Amniotic stem cell (primary cell): ENCODE data around the gene CADPS2.

ENCODE experiments used
- DNase-seq: peaks from one replicate; lab custom pipeline; 2025; lab: John Stamatoyannopoulos, UW

CADPS2 gene

DNA sequence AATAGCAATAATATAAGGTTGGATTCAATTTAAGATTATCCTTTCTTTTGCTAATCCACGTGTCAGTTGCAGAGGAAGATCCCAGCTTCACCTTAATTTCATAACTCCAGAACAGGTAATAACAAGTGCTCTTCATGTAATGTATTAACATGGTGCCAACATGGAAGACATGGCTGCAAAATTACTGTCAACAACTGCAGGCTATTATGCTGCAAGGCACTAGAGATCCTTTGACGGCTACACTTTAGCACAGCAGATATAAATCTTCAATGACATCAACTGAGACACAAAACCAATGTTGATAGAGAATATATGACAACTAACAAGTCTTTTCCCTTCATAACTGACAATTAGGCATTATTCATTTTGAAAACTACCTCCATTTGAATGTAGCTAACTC is 283.5 kb downstream of the CADPS2 start:
- no peak for DNase-seq

DNA sequence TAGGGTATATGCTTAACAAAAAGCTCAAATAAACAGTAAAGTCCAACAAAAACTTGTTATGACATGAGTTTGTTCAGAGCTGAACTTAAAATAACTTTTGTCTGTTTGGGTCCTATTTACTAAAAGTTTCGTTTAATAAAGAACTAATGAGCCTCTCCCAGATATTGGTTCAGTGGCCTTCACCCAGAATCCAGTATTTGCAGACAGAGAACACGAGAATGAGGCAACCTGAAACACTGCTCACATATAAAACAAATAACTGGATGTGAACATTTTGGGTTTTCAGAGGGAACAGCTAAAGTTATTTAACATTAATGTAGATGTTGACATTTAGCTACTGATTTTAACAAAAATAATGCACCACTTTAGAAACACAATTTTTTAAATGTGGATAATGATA is 285.6 kb downstream of the CADPS2 start:
- DNase-seq = no peak

DNA sequence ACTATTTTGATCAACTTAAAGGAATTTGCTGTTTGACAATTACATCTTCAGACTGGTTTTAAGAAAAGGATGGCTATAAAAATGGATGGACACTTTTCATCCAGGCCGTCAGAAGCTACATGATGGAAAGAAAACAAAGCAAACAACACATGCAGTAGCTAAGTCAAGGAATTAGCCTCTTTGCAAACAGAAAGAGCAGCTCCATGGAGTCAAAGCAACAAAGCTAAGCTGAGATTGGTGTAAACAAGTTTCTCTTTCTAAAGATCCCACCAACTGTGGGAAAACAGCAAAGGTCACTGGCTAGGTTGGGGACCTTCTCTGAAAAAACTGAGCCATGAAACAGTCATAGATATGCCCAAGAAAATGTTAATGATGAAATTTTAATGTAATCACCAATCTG is 286.2 kb downstream of the CADPS2 start:
- no peak for DNase-seq

DNA sequence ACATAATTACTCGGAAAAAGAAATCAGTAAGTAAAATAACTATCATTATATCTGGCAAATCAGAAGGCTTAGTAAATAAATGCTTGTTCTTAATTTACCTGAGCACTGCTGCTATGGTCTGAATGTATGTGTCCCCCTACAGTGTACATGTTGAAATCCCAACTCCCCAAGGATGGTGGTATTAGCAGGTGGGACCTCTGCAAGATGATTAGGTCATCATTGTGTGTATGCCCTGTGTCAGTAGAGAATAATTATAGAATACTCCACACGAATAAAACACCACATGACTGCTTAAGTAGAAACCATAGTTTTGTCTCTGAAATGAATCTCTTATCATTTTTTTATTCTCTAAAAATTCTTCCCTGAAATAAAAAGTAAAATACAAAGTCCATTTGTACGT is 289.0 kb downstream of the CADPS2 start:
- no peak for DNase-seq

DNA sequence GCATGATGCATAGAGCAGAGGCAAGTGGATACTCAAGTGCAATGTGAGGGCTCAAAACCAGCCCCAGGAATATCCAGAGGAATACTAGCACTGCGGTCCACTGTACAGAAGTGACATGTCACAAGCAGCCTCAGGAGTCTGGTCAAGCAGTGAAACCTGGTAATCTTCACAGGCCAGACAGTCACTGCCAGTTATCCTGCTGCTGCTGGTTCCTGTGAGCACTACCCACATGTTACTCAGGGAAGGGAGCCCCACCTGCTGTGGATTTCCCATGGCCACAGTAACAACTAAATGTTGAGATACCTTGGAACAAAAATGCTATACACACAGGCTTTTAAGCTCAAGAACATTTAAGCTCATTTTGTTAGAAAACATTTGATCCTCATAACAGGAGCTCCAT is 290.4 kb downstream of the CADPS2 start:
- DNase-seq = no peak

DNA sequence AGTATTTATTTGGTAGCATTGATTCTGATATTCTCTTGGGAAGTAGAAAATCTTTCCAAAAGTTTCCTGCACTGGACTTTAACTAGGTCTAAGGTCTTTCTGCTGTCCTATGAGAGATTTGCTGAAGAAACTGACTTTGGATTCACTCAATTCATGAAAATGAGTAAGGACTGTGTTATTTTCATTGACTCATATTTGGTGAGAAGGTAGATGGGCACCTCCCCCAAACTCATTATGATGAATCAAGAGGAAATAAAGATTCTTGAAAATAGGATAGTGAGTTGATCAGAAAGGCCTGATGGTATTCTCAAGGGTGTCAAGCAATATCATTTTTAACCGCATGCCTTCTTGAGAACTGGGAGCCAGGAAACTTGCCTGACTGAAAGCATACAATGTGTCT is 297.6 kb downstream of the CADPS2 start:
- no peak for DNase-seq

DNA sequence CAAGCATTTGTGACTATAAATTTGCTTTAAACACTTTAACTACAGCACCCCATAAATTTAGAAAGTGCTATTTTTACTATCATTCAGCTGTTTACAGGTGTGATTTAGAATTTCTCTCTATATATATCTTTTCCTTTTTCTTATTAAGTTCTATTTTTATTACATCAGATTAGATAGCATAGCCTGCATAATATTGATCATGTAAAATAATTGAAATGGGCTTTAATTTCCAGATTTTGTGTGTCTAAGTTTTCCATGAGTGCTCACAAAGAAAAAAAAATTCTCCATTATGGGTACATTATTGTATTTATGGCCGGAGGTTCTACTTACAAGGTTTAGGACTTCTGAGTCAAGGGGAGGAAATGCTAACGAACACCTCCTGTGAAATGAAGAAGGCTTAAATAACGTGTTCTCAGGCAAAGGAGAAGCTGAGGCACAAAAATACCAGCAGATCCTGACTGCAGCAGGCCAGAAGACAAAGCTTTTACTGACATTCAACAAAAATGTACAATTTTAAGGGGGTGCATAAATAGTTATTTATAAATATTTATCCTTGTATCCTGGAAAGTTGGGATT is 301.5 kb downstream of the CADPS2 start:
- DNase-seq = no peak

DNA sequence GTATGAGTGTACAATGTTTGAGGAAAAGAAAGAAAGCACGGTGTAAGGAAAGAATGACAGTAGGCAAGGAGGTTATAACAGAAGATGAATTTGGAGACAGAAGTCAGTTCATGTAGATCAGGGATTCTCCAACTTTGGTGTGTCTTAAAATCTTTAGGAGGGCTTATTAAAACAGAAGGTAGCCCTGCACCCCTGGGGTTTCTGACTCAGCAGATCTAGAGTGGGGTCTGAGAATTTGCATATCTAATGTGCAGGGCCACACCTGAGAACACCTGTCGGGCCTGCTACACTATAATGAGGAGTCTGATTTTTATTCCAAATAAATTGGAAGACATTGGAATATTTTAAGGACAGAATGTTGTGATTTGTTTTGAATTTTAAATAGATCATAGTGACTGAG is 307.9 kb downstream of the CADPS2 start:
- no peak for DNase-seq

DNA sequence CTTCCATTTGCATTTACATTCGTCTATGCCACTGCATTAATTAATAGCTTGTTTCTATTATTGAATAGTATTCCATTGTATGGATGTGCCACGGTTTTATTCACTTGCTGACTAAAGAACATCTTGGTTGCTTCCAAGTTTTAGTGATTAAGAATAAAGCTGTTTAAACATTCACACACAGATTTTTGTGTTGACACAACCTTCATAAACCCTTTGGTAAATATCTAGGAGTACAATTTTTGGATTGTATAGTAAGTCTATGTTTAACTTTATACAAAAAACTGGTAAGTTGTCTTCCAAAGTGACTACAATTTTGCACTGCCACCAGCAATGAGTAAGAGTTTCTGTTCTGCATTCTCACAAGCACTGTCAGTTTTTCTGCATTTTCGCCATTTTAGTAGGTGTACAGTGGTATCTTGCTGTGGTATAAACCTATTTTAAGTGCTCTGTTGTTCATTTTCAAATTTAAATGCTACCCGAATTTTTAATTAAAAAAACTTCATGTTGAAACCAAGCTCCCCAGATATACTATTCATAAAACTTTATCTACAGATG is 308.7 kb downstream of the CADPS2 start:
- DNase-seq = no peak

DNA sequence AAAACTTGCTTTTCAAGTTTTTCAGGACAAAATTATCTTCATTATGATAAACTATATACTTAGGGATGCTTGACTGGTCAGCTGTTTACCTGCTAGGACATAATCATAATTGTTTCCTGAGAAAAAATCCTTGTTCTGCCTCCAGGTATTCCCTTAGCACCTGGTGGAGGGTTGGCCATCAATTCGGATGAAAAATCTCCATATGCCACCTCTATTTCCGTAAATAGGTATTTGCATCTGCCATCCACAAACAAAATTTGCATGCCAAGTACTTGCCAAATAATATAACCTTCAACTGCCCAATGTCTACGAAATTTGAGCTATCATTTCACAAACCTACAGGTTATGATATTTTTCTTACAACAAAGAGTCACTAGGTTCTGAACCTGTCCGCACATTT is 313.6 kb downstream of the CADPS2 start:
- DNase-seq = no peak

DNA sequence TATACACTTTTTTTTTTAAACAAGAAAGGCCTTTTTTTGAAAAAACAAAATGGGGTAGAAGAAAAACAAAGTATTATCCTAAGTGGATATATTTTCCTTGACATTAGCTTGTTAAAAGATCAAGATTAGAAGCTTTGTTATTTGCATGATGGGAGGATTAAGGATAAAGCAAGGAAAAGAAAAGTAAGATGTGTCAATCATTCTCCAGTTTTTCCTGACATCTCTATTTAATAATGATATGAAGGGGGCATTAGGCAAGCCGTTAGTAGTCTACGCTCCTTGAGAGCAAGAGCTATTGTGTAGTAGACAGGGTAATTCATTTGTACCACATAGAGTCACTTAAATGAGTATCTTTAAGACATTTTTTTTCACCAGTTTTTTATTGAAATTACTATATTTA is 324.9 kb downstream of the CADPS2 start:
- DNase-seq = no peak

DNA sequence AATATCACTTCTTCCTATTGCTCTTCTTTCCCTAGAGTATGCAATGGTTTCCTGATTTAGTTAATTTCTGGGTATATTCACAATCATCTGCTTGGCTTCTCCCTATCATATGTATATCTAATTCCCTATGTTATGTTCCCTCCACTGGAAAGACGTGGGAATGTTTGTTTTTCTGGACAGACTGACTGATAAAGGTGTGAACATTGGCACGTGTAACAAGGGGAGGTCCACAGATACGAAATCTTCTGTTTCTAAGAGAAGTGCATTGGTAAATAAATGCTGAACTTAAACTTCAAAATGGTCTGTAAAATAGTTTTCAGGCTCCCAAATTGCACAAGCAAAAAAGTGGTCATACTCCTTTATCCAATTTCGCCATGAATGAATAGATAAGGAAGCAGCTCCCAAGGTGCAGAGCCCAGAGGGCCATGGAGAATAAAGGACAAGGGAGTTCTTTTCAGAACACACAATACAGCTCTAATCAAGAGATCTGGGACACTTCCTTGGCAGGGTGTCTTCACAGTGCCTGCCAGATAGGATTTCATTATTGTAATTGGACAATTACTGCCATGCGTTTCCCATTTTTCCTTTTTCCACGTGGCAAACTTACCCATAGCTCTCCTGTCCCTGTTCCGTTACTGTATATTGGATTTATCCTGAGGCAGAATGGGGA is 329.3 kb downstream of the CADPS2 start:
- DNase-seq = no peak

DNA sequence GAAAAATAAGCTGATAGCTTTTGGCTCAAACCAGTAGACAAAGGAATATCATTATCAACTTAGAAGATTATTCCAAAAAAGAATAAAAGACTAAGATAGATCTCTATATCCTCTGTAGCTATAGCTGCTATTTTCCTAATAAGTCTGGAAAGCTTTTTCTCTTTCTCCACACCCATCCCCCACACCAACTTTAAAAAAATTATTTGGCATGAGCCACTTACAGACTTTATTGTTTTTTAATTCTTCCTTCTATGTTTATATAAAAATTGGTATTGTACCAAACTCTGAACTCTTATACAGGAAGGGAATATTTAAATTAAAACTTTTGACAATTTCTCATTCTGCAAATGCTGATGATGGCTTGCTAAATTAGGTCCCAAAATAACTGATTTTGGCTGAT is 330.0 kb downstream of the CADPS2 start:
- no peak for DNase-seq

DNA sequence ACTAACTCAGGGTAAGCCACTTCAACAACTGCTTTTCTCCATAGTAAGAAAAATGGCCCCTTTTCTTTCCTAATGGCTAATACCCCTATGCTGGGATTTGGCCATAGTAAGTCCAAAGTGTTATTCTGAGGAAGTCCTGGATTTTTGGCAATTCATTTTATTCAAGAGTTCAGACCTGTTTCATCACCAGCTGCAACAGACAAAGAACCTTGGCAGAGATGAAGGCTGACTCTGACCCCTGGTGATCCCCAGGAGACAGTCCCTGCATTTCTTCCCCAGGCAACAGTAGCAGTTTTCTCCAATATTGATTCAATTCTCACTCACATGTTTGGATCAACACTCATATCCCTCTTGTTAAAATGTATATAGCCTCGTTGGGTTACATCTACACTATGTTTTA is 332.5 kb downstream of the CADPS2 start:
- no peak for DNase-seq

DNA sequence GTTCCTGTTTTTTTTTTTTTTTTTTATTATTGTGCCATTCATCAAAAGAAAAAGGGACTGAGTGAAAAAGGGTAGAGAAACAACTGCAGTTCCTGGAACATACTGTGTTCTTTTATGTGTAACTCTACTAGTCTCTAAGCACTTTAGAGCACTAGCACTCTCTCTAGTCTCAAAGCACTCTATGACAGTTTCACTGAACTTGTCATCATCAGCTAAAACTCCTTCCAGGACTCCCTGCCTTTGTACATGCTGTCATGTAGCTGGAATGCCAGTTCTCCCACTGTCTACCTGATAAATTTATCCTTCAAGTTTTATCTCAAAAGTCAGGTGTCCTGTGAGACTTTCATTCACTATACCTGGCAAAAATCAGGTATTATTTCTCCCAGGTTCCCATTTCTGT is 333.5 kb downstream of the CADPS2 start:
- DNase-seq = no peak

DNA sequence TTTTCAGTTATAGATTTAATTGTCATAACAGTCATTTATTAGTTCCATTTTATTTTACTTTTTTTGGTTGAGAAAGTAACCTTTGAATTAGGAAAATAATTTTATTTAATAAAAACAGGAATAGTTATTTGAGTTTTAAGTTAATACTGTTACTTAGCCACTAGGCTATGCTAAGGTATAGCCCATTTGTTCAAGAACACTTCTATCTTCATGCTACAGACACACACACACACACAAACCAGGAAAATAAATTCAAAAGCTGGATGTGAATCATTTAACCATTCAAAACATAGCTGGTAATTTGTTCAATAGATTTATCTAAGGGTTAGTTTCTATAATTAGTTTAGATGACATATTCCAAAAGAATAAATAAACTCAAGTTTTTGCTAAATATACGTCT is 335.7 kb downstream of the CADPS2 start:
- no peak for DNase-seq

DNA sequence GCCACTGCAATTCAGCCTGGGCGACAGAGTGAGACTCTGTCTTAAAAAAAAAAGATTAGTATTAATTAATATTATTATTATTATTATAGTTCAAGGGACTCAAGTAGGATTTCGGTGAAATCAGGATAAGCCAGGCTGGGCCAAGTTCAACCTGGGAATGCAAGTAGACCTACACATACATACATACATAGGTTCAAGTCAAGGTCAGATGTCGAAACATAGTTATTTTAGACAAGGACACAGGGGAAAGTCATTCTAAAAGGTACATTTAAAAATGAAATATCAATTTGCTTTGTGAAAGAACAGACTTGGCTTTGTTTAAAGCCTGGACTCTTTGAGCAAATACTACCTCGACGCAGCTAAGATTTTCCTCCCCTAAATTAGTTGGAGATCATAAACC is 336.7 kb downstream of the CADPS2 start:
- no peak for DNase-seq

DNA sequence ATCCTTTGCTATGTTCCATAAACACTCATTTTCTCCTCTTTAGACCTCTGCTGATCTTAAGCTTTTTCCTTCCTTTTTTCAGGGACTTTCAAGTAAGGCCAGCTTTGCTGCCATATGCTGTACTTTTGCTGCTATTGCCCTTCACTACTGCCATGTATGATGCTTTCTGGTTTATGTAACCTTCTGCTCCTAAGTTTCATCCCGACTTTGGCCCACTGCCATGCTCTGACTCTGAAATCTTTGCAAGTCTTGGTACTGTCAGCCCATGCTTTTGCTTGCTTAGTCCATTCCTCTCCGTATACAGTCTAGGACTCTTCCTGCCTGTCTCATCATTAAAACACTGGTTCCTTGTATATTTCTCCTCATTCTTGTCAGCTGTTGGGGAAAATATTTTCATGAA is 339.8 kb downstream of the CADPS2 start:
- DNase-seq = no peak

DNA sequence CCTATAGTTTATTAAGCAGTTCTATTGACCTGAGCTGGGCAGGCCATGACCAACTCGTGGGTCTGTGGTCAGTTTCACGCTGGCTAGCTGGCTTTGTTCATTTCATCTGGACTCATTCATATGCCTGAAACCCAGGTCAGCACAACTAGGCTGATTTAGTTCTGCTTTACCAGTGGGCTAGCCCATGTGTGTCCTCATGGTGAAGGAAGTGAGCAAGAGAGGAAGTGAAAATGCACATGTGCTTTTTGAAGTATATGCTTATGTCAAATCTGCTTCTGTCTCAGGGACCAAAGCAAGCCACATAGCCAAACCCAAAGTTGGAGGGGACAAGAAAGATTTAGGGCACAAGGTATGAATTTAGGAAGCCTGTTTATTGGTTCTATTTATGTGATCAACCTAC is 341.8 kb downstream of the CADPS2 start:
- no peak for DNase-seq

DNA sequence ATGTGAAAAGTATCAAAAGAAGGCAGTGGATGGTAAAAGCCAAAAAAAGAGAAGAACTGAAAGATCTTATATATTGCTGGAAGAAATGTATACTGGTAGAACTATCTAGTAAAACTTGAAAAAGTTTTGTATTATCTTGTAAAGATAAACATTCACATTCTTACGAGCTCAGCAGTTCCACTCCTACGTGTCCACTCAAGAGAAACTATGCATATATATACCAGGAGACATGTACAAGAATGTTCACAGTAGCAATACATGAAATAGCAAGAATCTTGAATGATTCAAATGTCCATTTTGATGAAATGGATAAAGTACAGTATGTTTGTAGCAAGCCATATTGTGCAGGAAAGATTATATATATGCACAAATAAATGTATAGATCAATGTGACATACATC is 342.4 kb downstream of the CADPS2 start:
- no peak for DNase-seq

DNA sequence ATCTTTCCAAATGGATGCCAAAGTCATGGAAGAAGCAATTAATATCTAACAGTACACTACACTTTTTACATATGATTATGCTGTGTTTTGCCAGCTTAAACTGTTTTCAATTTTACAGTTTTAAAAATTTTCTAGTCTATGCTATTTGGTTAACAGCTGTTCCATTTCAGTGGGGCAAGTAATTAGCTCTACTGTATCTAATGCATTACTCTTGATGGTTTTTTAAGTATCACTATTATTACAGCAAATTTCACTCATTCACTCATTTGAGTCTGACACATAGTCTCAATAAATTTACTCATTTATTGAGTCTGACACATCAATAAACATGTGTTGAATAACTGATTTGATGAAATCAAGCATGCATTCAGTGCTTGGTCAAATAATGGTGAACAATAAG is 343.1 kb downstream of the CADPS2 start:
- DNase-seq = no peak

DNA sequence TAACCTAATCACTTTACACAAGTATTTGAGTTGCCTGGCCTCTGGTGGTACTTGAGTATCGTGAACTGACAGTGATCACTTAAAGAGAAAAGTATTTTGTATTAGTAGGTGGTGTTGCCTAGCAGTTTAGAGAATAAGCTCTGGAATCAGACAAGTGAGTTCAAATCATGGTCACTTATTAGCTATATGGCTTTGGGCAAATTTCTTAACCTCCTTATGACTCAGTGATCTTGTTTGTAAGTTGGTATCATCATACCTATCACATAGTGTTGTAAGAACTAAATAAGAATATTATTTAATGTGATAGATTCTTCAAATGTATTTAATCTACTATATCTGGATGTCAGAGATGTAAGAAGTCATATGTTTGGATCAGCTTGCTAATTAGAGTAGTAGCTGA is 351.2 kb downstream of the CADPS2 start:
- no peak for DNase-seq

DNA sequence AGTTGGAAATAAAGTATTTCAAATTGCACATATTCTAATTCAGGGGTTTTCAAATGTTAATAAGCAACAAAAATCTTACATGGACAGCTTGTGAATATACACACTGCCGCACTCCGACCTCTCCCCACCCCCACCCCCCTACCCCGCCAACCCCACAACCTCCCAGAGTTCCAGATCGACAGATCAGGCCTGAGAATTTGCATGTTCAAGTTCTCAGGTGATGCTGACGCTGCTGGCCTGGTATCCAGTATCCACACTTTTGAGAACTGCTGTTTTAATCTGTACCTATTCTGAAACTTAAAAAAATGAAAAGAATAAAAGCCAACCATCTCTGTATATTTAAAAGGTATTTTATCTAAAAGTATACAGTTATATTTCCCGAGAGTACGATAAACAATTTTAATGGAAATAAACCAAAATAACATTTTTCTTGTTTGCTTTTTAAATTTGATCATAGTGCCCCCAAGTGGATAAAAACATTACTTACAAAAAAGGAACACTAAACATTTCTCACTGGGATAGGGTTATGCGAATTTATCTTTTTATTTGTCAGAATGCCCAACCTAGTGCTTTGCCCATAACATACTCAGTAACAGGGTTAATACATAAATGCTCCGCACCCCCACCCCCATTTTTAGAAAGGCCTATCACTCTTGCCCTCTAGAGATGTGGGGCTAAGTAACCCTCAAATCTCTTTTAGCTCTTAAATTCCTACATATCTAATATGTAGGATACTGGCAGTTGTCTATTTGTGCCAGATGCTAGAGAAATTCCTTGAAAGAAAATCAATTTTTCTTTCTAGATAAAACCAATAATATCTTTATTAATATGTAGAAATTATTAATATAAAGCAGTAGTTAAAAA is 353.6 kb downstream of the CADPS2 start:
- no peak for DNase-seq
